ENCODE data around the gene ELMO1. TPM values are rescaled to one million over a fixed set of nuclear protein-coding genes. Genes with fewer than 3 reads are reported as not detected.

Gene ELMO1
- total RNA-seq, 1 donor from 2014 or later = 132 TPM

- no peaks in the 10 kb centered on the region for H3K9me3 Mint-ChIP-seq
- ChIA-PET CTCF (no interaction called here), POLR2A (no interaction called here)
- intact Hi-C loops (cut with micrococcal nuclease) = no loop called here
- H3K36me3 Mint-ChIP-seq (ENCODE audit: low read depth) = peaks cover 58% of the 10 kb centered on the region
- H3K27ac Mint-ChIP-seq = no peak overlapping the region
- ATAC-seq (ENCODE audit: low read depth) (no peak), DNase-seq (no peak)
- no peak for TF ChIP-seq CTCF (IDR thresholded peaks at IDR 0.05)
- no peaks in the 10 kb centered on the region for H3K4me1 Mint-ChIP-seq
- no peak overlapping the region for H3K4me3 Mint-ChIP-seq
- no peaks in the 10 kb centered on the region for H3K27me3 Mint-ChIP-seq
These were observed 551.6 kb downstream of the ELMO1 start for GRCh38 chr7:36896956-36897590.

- ATAC-seq (ENCODE audit: low read depth) (no peak), DNase-seq (no peak)
- no peaks in the 10 kb centered on the region for H3K9me3 Mint-ChIP-seq
- H3K27ac Mint-ChIP-seq = no peak overlapping the region
- ChIA-PET CTCF (no interaction called here), POLR2A (no interaction called here)
- no peaks in the 10 kb centered on the region for H3K4me1 Mint-ChIP-seq
- H3K27me3 Mint-ChIP-seq = no peaks in the 10 kb centered on the region
- H3K4me3 Mint-ChIP-seq = no peak overlapping the region
- no peak for TF ChIP-seq CTCF (IDR thresholded peaks at IDR 0.05)
- intact Hi-C loops (cut with micrococcal nuclease) = no loop called here
- peaks cover 58% of the 10 kb centered on the region for H3K36me3 Mint-ChIP-seq (ENCODE audit: low read depth)
These were observed 552.2 kb downstream of the ELMO1 start for GRCh38 chr7:36896418-36896817.

- no peak for TF ChIP-seq CTCF (IDR thresholded peaks at IDR 0.05)
- peaks cover 63% of the 10 kb centered on the region for H3K36me3 Mint-ChIP-seq (ENCODE audit: low read depth)
- no peak overlapping the region for H3K4me3 Mint-ChIP-seq
- ATAC-seq (ENCODE audit: low read depth) (no peak), DNase-seq (no peak)
- no peaks in the 10 kb centered on the region for H3K27me3 Mint-ChIP-seq
- no peak overlapping the region for H3K27ac Mint-ChIP-seq
- no peaks in the 10 kb centered on the region for H3K9me3 Mint-ChIP-seq
- ChIA-PET CTCF (no interaction called here), POLR2A (no interaction called here)
- intact Hi-C loops (cut with micrococcal nuclease) = no loop called here
- H3K4me1 Mint-ChIP-seq = no peaks in the 10 kb centered on the region
These were observed 553.5 kb downstream of the ELMO1 start for GRCh38 chr7:36895192-36895591.

- no peak for TF ChIP-seq CTCF (IDR thresholded peaks at IDR 0.05)
- no peak overlapping the region for H3K27ac Mint-ChIP-seq
- H3K4me1 Mint-ChIP-seq = no peaks in the 10 kb centered on the region
- ChIA-PET CTCF (no interaction called here), POLR2A (no interaction called here)
- intact Hi-C loops (cut with micrococcal nuclease) = no loop called here
- peaks cover 67% of the 10 kb centered on the region for H3K36me3 Mint-ChIP-seq (ENCODE audit: low read depth)
- DNase-seq (no peak), ATAC-seq (ENCODE audit: low read depth) (no peak)
- H3K4me3 Mint-ChIP-seq = no peak overlapping the region
- H3K27me3 Mint-ChIP-seq = no peaks in the 10 kb centered on the region
- H3K9me3 Mint-ChIP-seq = no peaks in the 10 kb centered on the region
These were observed 554.5 kb downstream of the ELMO1 start for GRCh38 chr7:36894190-36894589.

GRCh38 chr7:36889182-36889581 lies 559.5 kb downstream of the ELMO1 start:
- no peak for DNase-seq
- intact Hi-C loops (cut with micrococcal nuclease) = no loop called here
- ChIA-PET POLR2A (interaction anchor here (0.6 kb wide), 1 partner anchor 52 kb away, joined by 3 read pairs; no protein-coding TSS in a partner anchor), CTCF (no interaction called here)
- Mint-ChIP-seq H3K27ac (no peak overlapping the region), H3K36me3 (ENCODE audit: low read depth) (peaks cover 93% of the 10 kb centered on the region), H3K9me3 (no peaks in the 10 kb centered on the region), H3K27me3 (no peaks in the 10 kb centered on the region), H3K4me1 (no peaks in the 10 kb centered on the region), H3K4me3 (no peak overlapping the region)
- TF ChIP-seq CTCF (IDR thresholded peaks at IDR 0.05) = no peak
- ATAC-seq (ENCODE audit: low read depth) = no peak

Measured in activated B cell treated with CpG ODN at 0.5 μM for 24 hours (primary cell).